ENCODE measurements around the gene VTA1. TPM values are rescaled to one million over a fixed set of nuclear protein-coding genes. Genes with fewer than 3 reads are reported as not detected.

VTA1 gene
- total RNA-seq, 4 donors from 2014 or later: 74.4 to 89.3 (median 77.3) TPM

GRCh38 chr6:142118328-142118727 lies 28.7 kb upstream of the VTA1 start:
- H3K9me3 ChIP-seq: no peaks in the 10 kb centered on the region
- intact Hi-C loops (cut with DNase I; ENCODE audit: low total_unique reads): no loop called here
- no peaks in the 10 kb centered on the region for H3K36me3 ChIP-seq
- DNase-seq: no peak
- no peak overlapping the region for H3K4me3 ChIP-seq
- no peak for ATAC-seq
- TF ChIP-seq CTCF (IDR thresholded peaks at IDR 0.05 in 4 of 5, conservative IDR thresholded peaks at IDR 0.05 in 1 of 5): no peak
- no peak for TF ChIP-seq POLR2A (IDR thresholded peaks at IDR 0.05)
- H3K27me3 ChIP-seq: no peaks in the 10 kb centered on the region
- no peaks in the 10 kb centered on the region for H3K4me1 ChIP-seq
- no peak overlapping the region for H3K27ac ChIP-seq
- in situ Hi-C loops (cut with MboI; ENCODE audit: low sequenced_read_pairs in 4 of 4): no loop called here

GRCh38 chr6:142118925-142119324 lies 28.1 kb upstream of the VTA1 start:
- no peak for DNase-seq
- H3K36me3 ChIP-seq: no peaks in the 10 kb centered on the region
- no peaks in the 10 kb centered on the region for H3K9me3 ChIP-seq
- TF ChIP-seq POLR2A (IDR thresholded peaks at IDR 0.05) (no peak), CTCF (IDR thresholded peaks at IDR 0.05 in 4 of 5, conservative IDR thresholded peaks at IDR 0.05 in 1 of 5) (no peak)
- no peak overlapping the region for H3K4me3 ChIP-seq
- no peak for ATAC-seq
- intact Hi-C loops (cut with DNase I; ENCODE audit: low total_unique reads) (no loop called here), in situ Hi-C loops (cut with MboI; ENCODE audit: low sequenced_read_pairs in 4 of 4) (no loop called here)
- no peaks in the 10 kb centered on the region for H3K4me1 ChIP-seq
- H3K27ac ChIP-seq: no peak overlapping the region
- no peaks in the 10 kb centered on the region for H3K27me3 ChIP-seq

- H3K4me3 ChIP-seq: no peak overlapping the region
- DNase-seq (no peak), ATAC-seq (no peak)
- intact Hi-C loops (cut with DNase I; ENCODE audit: low total_unique reads): no loop called here
- no peak overlapping the region for H3K27ac ChIP-seq
- H3K27me3 ChIP-seq: no peaks in the 10 kb centered on the region
- H3K9me3 ChIP-seq: no peaks in the 10 kb centered on the region
- in situ Hi-C loops (cut with MboI; ENCODE audit: low sequenced_read_pairs in 4 of 4): no loop called here
- H3K36me3 ChIP-seq: no peaks in the 10 kb centered on the region
- no peaks in the 10 kb centered on the region for H3K4me1 ChIP-seq
- no peak for TF ChIP-seq POLR2A (IDR thresholded peaks at IDR 0.05)
- no peak for TF ChIP-seq CTCF (IDR thresholded peaks at IDR 0.05 in 4 of 5, conservative IDR thresholded peaks at IDR 0.05 in 1 of 5)
These were observed 25.7 kb upstream of the VTA1 start for GRCh38 chr6:142121342-142121741.

- H3K27ac ChIP-seq: no peak overlapping the region
- TF ChIP-seq POLR2A (IDR thresholded peaks at IDR 0.05) (no peak), CTCF (IDR thresholded peaks at IDR 0.05 in 4 of 5, conservative IDR thresholded peaks at IDR 0.05 in 1 of 5) (no peak)
- DNase-seq (no peak), ATAC-seq (no peak)
- H3K9me3 ChIP-seq: no peaks in the 10 kb centered on the region
- no peak overlapping the region for H3K4me3 ChIP-seq
- H3K4me1 ChIP-seq: no peaks in the 10 kb centered on the region
- no peaks in the 10 kb centered on the region for H3K36me3 ChIP-seq
- H3K27me3 ChIP-seq: no peaks in the 10 kb centered on the region
- in situ Hi-C loops (cut with MboI; ENCODE audit: low sequenced_read_pairs in 4 of 4): loop anchor here in 2 of 4 donors (25.0 kb wide), 1 partner anchor 256 kb away; no protein-coding TSS in a partner anchor
- intact Hi-C loops (cut with DNase I; ENCODE audit: low total_unique reads): no loop called here
These were observed 16.2 kb upstream of the VTA1 start for GRCh38 chr6:142130814-142131213.

- Histone ChIP-seq H3K4me1 (no peaks in the 10 kb centered on the region), H3K27ac (no peak within 1 kb of the TSS), H3K36me3 (no peaks in the 10 kb centered on the region), H3K9me3 (no peaks in the 10 kb centered on the region), H3K4me3 (no peak within 1 kb of the TSS), H3K27me3 (no peaks in the 10 kb centered on the region)
- intact Hi-C loops (cut with DNase I; ENCODE audit: low total_unique reads): no loop called here
- ATAC-seq (no peak), DNase-seq (no peak)
- TF ChIP-seq CTCF (IDR thresholded peaks at IDR 0.05 in 4 of 5, conservative IDR thresholded peaks at IDR 0.05 in 1 of 5) (no peak), POLR2A (IDR thresholded peaks at IDR 0.05) (no peak)
- in situ Hi-C loops (cut with MboI; ENCODE audit: low sequenced_read_pairs in 4 of 4): loop anchor here in 2 of 4 donors (25.0 kb wide), 1 partner anchor 255 kb away; no protein-coding TSS in a partner anchor
These were observed 14.4 kb upstream of the VTA1 start, which contains the start of gene GJE1 for GRCh38 chr6:142132625-142133024. GJE1 (plus strand) TSS chr6:142132925; CDS start chr6:142133159, 234 bp downstream.

All from gastrocnemius medialis (tissue), 4 donors.